ENCODE data around the gene PRDM13.

DNA sequence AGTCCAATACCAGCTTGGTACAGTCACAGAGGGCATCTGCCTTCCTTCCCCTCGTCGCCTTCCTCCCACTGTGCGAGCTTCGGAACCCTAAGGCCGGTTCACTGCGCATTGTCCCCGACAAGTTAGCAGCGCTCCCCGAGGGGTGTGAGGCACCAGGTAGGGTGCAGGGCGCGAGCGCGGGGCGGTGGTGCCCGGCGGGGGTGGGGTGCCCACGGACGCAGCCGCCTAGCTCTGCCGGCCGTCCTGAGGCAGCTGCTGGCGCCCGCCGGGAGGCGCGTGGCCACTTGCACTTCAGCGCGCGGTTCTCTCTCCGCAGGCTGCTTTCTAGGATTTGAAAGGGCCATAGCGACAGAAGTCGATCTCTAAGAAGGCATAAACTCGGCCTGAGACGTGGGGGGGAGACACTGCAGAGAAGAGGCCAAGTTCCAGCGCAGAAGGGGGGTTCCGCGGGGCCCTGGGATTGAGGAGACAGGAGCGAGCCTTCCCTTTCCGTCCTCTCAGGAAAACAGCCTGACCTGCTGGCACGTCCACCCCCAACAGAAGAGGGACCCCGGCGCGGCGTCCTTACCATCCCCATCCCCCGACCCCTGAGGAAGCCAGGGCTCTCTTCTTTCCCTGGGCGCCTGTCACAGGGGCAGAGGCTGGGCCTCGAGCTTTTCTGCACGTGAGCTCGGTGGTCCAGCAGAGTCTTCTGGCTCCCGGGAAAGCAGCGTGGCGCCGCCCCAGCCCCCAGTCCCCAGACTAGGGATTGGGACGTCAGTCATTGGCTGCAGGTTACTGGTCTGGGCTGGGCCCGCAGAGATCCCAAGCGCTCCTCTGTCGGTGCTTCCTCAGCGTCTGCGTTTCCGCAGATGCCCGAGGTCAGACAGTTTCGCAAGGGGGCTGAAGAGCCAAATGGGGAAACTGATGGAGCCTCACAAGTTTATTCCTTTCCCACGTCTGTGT is 15.6 kb upstream of the PRDM13 start:
- TF ChIP-seq, protein P1, sequence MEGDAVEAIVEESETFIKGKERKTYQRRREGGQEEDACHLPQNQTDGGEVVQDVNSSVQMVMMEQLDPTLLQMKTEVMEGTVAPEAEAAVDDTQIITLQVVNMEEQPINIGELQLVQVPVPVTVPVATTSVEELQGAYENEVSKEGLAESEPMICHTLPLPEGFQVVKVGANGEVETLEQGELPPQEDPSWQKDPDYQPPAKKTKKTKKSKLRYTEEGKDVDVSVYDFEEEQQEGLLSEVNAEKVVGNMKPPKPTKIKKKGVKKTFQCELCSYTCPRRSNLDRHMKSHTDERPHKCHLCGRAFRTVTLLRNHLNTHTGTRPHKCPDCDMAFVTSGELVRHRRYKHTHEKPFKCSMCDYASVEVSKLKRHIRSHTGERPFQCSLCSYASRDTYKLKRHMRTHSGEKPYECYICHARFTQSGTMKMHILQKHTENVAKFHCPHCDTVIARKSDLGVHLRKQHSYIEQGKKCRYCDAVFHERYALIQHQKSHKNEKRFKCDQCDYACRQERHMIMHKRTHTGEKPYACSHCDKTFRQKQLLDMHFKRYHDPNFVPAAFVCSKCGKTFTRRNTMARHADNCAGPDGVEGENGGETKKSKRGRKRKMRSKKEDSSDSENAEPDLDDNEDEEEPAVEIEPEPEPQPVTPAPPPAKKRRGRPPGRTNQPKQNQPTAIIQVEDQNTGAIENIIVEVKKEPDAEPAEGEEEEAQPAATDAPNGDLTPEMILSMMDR (conservative IDR thresholded peaks at IDR 0.05; ENCODE audit: low read length) = no peak
- no peak for TF ChIP-seq EZH2phosphoT487 (IDR thresholded peaks at IDR 0.05; ENCODE audit: borderline replicate concordance)
